ENCODE measurements around the gene FAM83F. TPM values are rescaled to one million over a fixed set of nuclear protein-coding genes. Genes with fewer than 3 reads are reported as not detected.
A peak's percentile ranks its signal among the peaks of the same experiment; 100 is the strongest.

FAM83F gene
- total RNA-seq, 3 donors from 2014 or later = 15.8 to 48.0 (median 35.0) TPM

GRCh38 chr22:40002935-40003715 is 8.4 kb downstream of the FAM83F start:
- Histone ChIP-seq H3K4me3 (no peak overlapping the region), H3K4me1 (ENCODE audit: low read depth) (peaks cover 19% of the 10 kb centered on the region), H3K36me3 (ENCODE audit: low read depth) (no peaks in the 10 kb centered on the region), H3K9me3 (no peaks in the 10 kb centered on the region)
- TF ChIP-seq, protein P1, sequence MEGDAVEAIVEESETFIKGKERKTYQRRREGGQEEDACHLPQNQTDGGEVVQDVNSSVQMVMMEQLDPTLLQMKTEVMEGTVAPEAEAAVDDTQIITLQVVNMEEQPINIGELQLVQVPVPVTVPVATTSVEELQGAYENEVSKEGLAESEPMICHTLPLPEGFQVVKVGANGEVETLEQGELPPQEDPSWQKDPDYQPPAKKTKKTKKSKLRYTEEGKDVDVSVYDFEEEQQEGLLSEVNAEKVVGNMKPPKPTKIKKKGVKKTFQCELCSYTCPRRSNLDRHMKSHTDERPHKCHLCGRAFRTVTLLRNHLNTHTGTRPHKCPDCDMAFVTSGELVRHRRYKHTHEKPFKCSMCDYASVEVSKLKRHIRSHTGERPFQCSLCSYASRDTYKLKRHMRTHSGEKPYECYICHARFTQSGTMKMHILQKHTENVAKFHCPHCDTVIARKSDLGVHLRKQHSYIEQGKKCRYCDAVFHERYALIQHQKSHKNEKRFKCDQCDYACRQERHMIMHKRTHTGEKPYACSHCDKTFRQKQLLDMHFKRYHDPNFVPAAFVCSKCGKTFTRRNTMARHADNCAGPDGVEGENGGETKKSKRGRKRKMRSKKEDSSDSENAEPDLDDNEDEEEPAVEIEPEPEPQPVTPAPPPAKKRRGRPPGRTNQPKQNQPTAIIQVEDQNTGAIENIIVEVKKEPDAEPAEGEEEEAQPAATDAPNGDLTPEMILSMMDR (IDR thresholded peaks at IDR 0.05) = no peak
- DNase-seq (peak in 1 of 3 donors; percentile 34), ATAC-seq (no peak)
- intact Hi-C loops (cut with DNase I, micrococcal nuclease) = no loop called here

- Histone ChIP-seq H3K4me1 (ENCODE audit: low read depth) (peaks cover 10% of the 10 kb centered on the region), H3K4me3 (no peak overlapping the region), H3K36me3 (ENCODE audit: low read depth) (no peaks in the 10 kb centered on the region), H3K9me3 (no peaks in the 10 kb centered on the region)
- no peak for ATAC-seq
- DNase-seq = peak in 1 of 3 donors; percentile 0
- intact Hi-C loops (cut with DNase I, micrococcal nuclease) = no loop called here
- TF ChIP-seq, protein P1 (IDR thresholded peaks at IDR 0.05) = no peak
Measured at GRCh38 chr22:40004836-40005235, 10.1 kb downstream of the FAM83F start.

GRCh38 chr22:40006641-40007040 is 11.9 kb downstream of the FAM83F start:
- Histone ChIP-seq H3K36me3 (ENCODE audit: low read depth) (no peaks in the 10 kb centered on the region), H3K9me3 (no peaks in the 10 kb centered on the region), H3K4me3 (no peak overlapping the region), H3K4me1 (ENCODE audit: low read depth) (peaks cover 8% of the 10 kb centered on the region)
- intact Hi-C loops (cut with DNase I, micrococcal nuclease) = no loop called here
- TF ChIP-seq, protein P1 (IDR thresholded peaks at IDR 0.05) = no peak
- ATAC-seq (no peak), DNase-seq (peak in 1 of 3 donors; percentile 31)

DNA sequence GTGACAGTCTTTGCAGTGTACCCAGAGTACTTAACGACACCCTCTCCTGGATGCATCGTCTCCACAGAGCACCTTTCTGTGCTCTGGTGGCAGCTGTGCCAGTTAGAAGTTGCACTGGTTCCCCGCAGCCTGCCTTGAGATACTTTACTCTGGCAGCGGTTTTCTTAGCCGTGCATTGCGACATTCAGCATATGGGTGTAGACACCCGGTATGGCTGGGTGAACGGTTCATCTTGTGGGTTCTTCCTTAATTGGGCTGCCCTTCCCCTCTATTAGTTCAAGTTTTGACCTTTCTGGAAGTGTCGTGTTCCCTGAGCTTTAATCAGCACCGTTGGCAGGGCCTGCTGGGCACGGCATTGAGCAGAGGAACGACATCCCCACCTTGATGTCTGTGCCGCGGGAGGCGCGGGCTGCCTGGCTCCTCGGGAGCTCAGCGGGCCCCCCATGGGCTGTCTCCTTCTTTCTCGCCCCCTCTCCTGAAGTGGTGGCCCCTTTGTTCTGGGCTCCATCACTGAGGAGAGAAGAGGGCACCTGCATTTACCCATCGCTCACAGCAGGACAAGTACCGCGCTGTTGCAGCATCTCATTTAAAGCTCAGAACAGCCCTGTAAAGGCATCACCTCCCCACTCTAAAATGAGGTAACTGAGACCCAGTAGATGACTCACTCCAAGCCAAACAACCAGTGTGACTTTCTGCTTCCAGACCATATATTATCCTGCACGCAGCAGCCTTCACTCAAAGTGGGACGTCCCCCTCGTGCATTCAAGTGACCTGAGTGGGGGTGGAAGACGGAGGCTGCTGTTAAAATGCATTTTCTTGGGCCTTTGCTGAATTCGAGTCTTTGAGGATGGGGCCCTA is 13.3 kb downstream of the FAM83F start:
- Histone ChIP-seq H3K4me3 (no peak overlapping the region), H3K36me3 (ENCODE audit: low read depth) (no peaks in the 10 kb centered on the region), H3K9me3 (no peaks in the 10 kb centered on the region), H3K4me1 (ENCODE audit: low read depth) (peaks cover 8% of the 10 kb centered on the region)
- intact Hi-C loops (cut with DNase I, micrococcal nuclease) = no loop called here
- no peak for DNase-seq
- ATAC-seq = peak; percentile 4
- TF ChIP-seq, protein P1 (IDR thresholded peaks at IDR 0.05) = no peak

GRCh38 chr22:40008726-40009291 is 14.1 kb downstream of the FAM83F start:
- Histone ChIP-seq H3K4me1 (ENCODE audit: low read depth) (peaks cover 8% of the 10 kb centered on the region), H3K4me3 (no peak overlapping the region), H3K36me3 (ENCODE audit: low read depth) (no peaks in the 10 kb centered on the region), H3K9me3 (no peaks in the 10 kb centered on the region)
- peak; percentile 34 for ATAC-seq
- intact Hi-C loops (cut with DNase I, micrococcal nuclease) = no loop called here
- TF ChIP-seq, protein P1 (IDR thresholded peaks at IDR 0.05) = no peak
- DNase-seq = no peak

Data from mucosa of descending colon (tissue), 3 donors.